ENCODE results near the gene SCLY.

DNA sequence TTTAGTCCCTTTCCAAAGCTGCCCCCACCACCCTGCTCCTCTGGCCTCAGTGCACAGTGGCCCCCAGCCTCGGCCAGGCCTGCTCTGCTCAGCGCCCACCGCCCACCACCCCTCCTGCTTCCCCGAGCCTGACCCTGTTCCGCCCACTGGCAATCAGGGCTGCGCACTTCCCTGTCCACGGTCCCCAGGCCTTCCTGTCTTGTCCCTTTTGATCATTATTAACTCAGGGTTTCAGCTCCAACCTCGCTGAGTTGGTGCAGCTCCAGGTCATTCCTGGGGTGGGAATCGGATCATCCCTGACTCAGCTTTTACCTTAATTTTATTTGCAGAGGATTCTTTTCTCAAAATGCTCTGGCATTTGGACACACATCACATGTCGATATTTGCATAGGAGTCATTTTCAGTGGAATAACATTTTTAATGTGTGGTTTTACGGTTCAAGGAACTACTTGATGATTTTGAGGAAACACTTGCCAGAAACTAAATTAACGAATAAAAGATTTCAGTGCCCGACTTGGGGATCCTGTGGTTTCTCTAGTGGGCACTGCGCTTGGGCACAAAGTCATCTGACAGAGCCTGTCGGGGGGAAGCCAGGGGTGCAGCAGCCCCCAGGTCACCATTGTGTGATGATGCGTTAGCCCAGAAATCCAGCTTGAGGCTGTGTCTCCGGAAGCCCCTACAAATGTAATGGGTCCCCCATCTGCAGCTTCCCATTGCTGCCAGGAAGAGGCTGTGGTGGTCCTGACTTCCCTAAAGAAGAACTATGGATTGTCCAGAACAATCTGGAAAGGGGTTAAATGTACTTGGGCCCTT lies 38.3 kb downstream of the SCLY start:
- no peak for TF ChIP-seq CTCF (IDR thresholded peaks at IDR 0.05)
- TF ChIP-seq ZFX (IDR thresholded peaks at IDR 0.05; ENCODE audit: borderline replicate concordance): no peak
